ENCODE results near the gene DECR2. TPM values are rescaled to one million over a fixed set of nuclear protein-coding genes. Genes with fewer than 3 reads are reported as not detected.

Gene DECR2
- total and polyA plus RNA-seq, 10 of the 15 experiments (the other 5 are each of a cell fraction or from before 2014, with no cell fraction given), result 0.53 to 20.3 (median 6.0) TPM

- H2AFZ ChIP-seq (ENCODE audit: control insufficient read depth, low read depth, low read length), result peak overlapping the region; percentile 71
- under 1% methylated on average over 22 of the region's 22 CpGs for WGBS (ENCODE audit: insufficient coverage, insufficient replicate concordance, low lambda C conversion rate, missing lambda C conversion rate)
- peak overlapping the region; percentile 54; the same call in 1 of the 2 replicates for H3K9ac ChIP-seq (ENCODE audit: control insufficient read depth, insufficient read depth, low read length)
- SMC1A ChIA-PET (ENCODE audit: uncharacterized antibody, unreplicated experiment), result no interaction called here
- FAIRE-seq (peak; percentile 80), ATAC-seq (no peak), DNase-seq (ENCODE audit: low read depth, low spot score) (no peak)
- in situ Hi-C loops (cut with MboI) (loop anchor here (10.0 kb wide), 1 partner anchor 268 kb away; the partner anchor contains the start of gene RHOT2), intact Hi-C loops (cut with micrococcal nuclease; ENCODE audit: unreplicated experiment) (loop anchor here (10.0 kb wide), 2 partner anchors 98 to 268 kb away; partner anchors contain the start of gene RHOT2)
- BruUV-seq (replicated peaks), result no TSS peak
- no peaks in the 10 kb centered on the region for H4K20me1 ChIP-seq (ENCODE audit: control insufficient read depth, insufficient read depth)
- POLR2A ChIA-PET, result interaction anchor here (0.6 to 2.0 kb wide), 2 partner anchors 14 to 26 kb away, joined by 4 to 5 read pairs; partner anchors contain the start of gene MRPL28
- CTCF ChIA-PET, result no interaction called here
- H3K27me3 ChIP-seq (replicated peaks in 1 of 2; ENCODE audit: control insufficient read depth in 2 of 2, insufficient read depth in 2 of 2, low read length in 1 of 2), result no peaks in the 10 kb centered on the region
- no peak overlapping the region for H3K27ac ChIP-seq (ENCODE audit: control insufficient read depth, insufficient read depth)
- no peak for TF ChIP-seq RFX5 (IDR thresholded peaks at IDR 0.05; ENCODE audit: low read depth, low read length)
- no peak for TF ChIP-seq NFYA (IDR thresholded peaks at IDR 0.05; ENCODE audit: borderline replicate concordance, low read depth, low read length)
- TF ChIP-seq MTA3 (IDR thresholded peaks at IDR 0.05; ENCODE audit: borderline replicate concordance, low read length), result no peak; the same call in 1 of the 2 replicates
- TF ChIP-seq NBN (IDR thresholded peaks at IDR 0.05), result 0 out of 2 replicates have a peak, but pooled peaks have one; percentile 36
- TF ChIP-seq BHLHE40 (IDR thresholded peaks at IDR 0.05; ENCODE audit: borderline replicate concordance in 1 of 2, low read depth in 2 of 2, low read length in 1 of 2), result peak; percentile 32 to 46; a peak in 1 of 4 replicates
- TF ChIP-seq SREBF1 (IDR thresholded peaks at IDR 0.05; ENCODE audit: low read length), result no peak
- TF ChIP-seq EED (IDR thresholded peaks at IDR 0.05; ENCODE audit: low read depth), result peak; percentile 57; the same call in 1 of the 2 replicates
- peak; percentile 15 for TF ChIP-seq USF1 (IDR thresholded peaks at IDR 0.05; ENCODE audit: borderline replicate concordance, extremely low read length, insufficient read depth, low read depth, low read length)
- TF ChIP-seq MTA2 (IDR thresholded peaks at IDR 0.05; ENCODE audit: low read depth), result peak; percentile 27; the same call in 1 of the 2 replicates
- peak; percentile 61 for TF ChIP-seq RUNX3 (IDR thresholded peaks at IDR 0.05; ENCODE audit: low read length)
- peak; percentile 48 for TF ChIP-seq E2F8 (IDR thresholded peaks at IDR 0.05; ENCODE audit: low read depth, partially characterized antibody)
- TF ChIP-seq IKZF1 (conservative IDR thresholded peaks at IDR 0.05), result 0 out of 2 replicates have a peak, but pooled peaks have one; percentile 4
- TF ChIP-seq HDGF (IDR thresholded peaks at IDR 0.05), result no peak
- TF ChIP-seq RELA (IDR thresholded peaks at IDR 0.05; ENCODE audit: borderline replicate concordance, partially characterized antibody), result no peak
- no peak for TF ChIP-seq FOXM1 (IDR thresholded peaks at IDR 0.05; ENCODE audit: low read depth, low read length)
- 0 out of 2 replicates have a peak, but pooled peaks have one; percentile 12 for TF ChIP-seq CREM (IDR thresholded peaks at IDR 0.05; ENCODE audit: low read depth)
- no peak for TF ChIP-seq NFIC (IDR thresholded peaks at IDR 0.05; ENCODE audit: low read depth, low read length)
- TF ChIP-seq SMARCA5 (IDR thresholded peaks at IDR 0.05), result peak; percentile 26; the same call in 1 of the 2 replicates
- no peak for TF ChIP-seq PML (IDR thresholded peaks at IDR 0.05; ENCODE audit: low read length)
- no peaks in the 10 kb centered on the region for H3K36me3 ChIP-seq (ENCODE audit: control insufficient read depth in 2 of 2, insufficient read depth in 2 of 2, low read length in 1 of 2)
- peaks cover 14% of the 10 kb centered on the region; the same call in 1 of the 2 replicates for H3K4me1 ChIP-seq (ENCODE audit: control insufficient read depth, insufficient read depth, low read length)
- RAD21 ChIA-PET (ENCODE audit: unreplicated experiment), result no interaction called here
- peak overlapping the region; percentile 82 for H3K4me2 ChIP-seq (ENCODE audit: control insufficient read depth, insufficient read depth)
- peaks cover 2% of the 10 kb centered on the region; the same call in 1 of the 2 replicates for H3K79me2 ChIP-seq (ENCODE audit: control insufficient read depth, insufficient read depth, low read length)
- peak overlapping the region; percentile 54; the same call in 1 of the 2 replicates for H3K4me3 ChIP-seq
- H3K9me3 ChIP-seq (replicated peaks; ENCODE audit: control insufficient read depth, insufficient read depth, low read length), result no peaks in the 10 kb centered on the region; the same call in 2 of the 3 replicates
Measured at GRCh38 chr16:396605-397004, 5.1 kb upstream of the DECR2 start.

All from GM12878 (cell line).